Rectal smooth muscle tissue (tissue), 1 donor: ENCODE results near the gene WNT5B.
A peak's percentile ranks its signal among the peaks of the same experiment; 100 is the strongest.

ENCODE experiments used
- H3K27ac ChIP-seq: one replicate; pipeline ENCODE4 v1.7.0; 2013; ENCODE audit warnings: low read depth, low read length, inconsistent platforms
- H3K27me3 ChIP-seq: one replicate; pipeline ENCODE4 v1.7.0; 2013; ENCODE audit warnings: low read length; ENCODE audit not compliant: control insufficient read depth, insufficient read depth
- H3K36me3 ChIP-seq: one replicate; pipeline ENCODE4 v1.7.0; 2013; ENCODE audit warnings: low read length; ENCODE audit not compliant: control insufficient read depth, insufficient read depth
- H3K4me1 ChIP-seq: one replicate; pipeline ENCODE4 v1.7.0; 2013; ENCODE audit warnings: low read length; ENCODE audit not compliant: control insufficient read depth, insufficient read depth
- H3K4me3 ChIP-seq: one replicate; pipeline ENCODE4 v1.7.0; 2013; ENCODE audit warnings: low read length
- H3K9ac ChIP-seq: one replicate; pipeline ENCODE4 v1.7.0; 2013; ENCODE audit warnings: low read length

WNT5B gene

DNA sequence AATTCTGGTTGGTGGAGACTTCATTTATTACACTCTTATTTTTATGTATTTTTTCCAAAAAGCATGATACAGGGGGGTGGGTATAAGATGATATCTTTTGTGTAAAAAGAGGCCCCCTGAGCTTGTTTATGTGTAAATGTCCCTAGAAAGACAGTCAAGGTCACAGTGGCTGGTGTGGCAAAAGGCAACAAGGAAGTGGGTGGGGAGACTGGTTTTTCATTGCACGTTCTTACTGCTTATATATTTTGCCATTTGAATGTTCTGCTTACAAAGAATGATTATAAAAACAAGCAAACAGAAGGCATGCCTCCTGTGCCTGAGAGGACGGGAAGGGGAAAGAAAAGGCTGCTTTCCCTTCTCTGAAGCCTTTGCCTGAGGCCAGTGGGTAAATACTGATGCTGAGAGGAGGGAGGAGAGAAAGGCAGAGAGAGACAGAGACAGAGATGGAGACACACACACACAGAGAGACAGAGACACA lies 37.7 kb downstream of the WNT5B start:
- H3K4me3 ChIP-seq = no peak overlapping the region
- H3K27ac ChIP-seq = no peak overlapping the region
- no peaks in the 10 kb centered on the region for H3K36me3 ChIP-seq
- H3K9ac ChIP-seq = no peak overlapping the region
- no peaks in the 10 kb centered on the region for H3K27me3 ChIP-seq
- H3K4me1 ChIP-seq = no peaks in the 10 kb centered on the region

- Histone ChIP-seq H3K27me3 (no peaks in the 10 kb centered on the region), H3K36me3 (no peaks in the 10 kb centered on the region), H3K4me1 (no peaks in the 10 kb centered on the region), H3K9ac (no peak overlapping the region), H3K4me3 (no peak overlapping the region), H3K27ac (no peak overlapping the region)
Observed at GRCh38 chr12:1668833-1669543, 40.0 kb downstream of the WNT5B start.

- H3K4me3 ChIP-seq = no peak overlapping the region
- no peaks in the 10 kb centered on the region for H3K4me1 ChIP-seq
- no peaks in the 10 kb centered on the region for H3K27me3 ChIP-seq
- H3K9ac ChIP-seq = no peak overlapping the region
- H3K36me3 ChIP-seq = no peaks in the 10 kb centered on the region
- H3K27ac ChIP-seq = peak overlapping the region; percentile 22
Observed at GRCh38 chr12:1670358-1671268, 41.6 kb downstream of the WNT5B start.

DNA sequence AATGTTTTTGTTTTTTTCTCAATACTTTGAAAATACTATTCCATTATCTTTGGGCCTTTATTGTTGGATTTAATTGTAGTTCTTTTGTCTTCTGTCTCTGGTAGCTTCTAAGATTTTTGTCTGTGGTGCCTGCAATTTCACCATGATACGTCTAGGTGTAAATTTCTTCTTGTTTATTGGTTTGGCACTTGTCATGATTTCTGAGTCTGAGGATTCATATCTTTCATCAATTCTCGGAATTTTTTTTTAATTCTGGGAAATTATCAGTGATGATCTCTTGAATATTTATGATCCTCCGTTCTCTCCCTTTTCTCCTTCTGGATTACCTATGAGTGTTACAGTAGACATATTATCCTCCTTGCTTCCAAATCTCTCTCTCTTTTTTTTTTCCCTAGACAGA lies 47.0 kb downstream of the WNT5B start:
- no peaks in the 10 kb centered on the region for H3K36me3 ChIP-seq
- no peak overlapping the region for H3K4me3 ChIP-seq
- no peaks in the 10 kb centered on the region for H3K27me3 ChIP-seq
- no peak overlapping the region for H3K27ac ChIP-seq
- H3K4me1 ChIP-seq = no peaks in the 10 kb centered on the region
- no peak overlapping the region for H3K9ac ChIP-seq

- Histone ChIP-seq H3K36me3 (no peaks in the 10 kb centered on the region), H3K9ac (no peak overlapping the region), H3K4me3 (no peak overlapping the region), H3K27me3 (no peaks in the 10 kb centered on the region), H3K27ac (no peak overlapping the region), H3K4me1 (no peaks in the 10 kb centered on the region)
Observed at GRCh38 chr12:1680804-1681492, 51.9 kb downstream of the WNT5B start.

DNA sequence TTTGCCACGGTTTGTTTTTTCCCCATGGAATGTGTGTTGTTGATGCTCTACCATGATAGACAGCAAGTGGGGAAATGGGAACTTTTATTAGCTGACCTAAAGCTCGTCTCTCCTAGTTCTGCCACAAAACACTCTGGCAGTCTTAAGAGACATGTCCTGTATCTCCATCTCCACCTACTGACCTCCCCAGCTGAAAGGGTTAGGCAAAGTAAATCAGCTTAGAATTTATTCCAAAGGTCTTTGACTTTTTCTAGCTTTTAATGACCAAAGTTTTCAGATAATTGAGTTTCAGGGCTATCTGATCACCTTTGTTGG lies 52.4 kb downstream of the WNT5B start:
- H3K27ac ChIP-seq = no peak overlapping the region
- no peaks in the 10 kb centered on the region for H3K27me3 ChIP-seq
- no peak overlapping the region for H3K4me3 ChIP-seq
- no peaks in the 10 kb centered on the region for H3K36me3 ChIP-seq
- H3K9ac ChIP-seq = no peak overlapping the region
- no peaks in the 10 kb centered on the region for H3K4me1 ChIP-seq

DNA sequence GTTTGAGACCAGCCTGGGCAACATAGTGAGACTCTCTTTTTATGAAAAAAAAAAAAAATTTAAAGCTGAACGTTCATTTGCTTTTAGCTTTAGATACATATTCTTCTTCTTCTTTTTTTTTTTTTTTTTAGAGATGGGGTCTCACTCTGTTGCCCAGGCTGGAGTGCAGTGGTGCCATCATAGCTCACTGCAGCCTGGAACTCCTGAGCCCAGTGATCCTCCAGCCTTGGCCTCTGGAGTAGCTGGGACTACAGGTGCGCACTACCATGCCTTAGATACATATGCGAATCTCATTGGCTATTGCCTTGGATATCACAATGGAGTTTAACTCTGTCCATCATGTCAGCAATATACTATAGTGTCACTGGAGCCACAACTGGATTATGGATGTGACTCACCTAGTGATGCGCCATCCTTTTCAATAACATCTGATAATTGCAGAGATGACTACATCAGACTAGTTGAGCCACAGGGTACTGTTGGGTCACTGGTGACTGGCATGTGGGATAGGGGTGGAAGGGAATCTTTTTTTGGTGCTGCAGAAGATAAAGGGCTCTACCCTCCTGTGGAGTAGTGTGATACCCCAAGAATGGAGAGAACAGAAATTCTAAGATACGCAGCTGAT lies 59.2 kb downstream of the WNT5B start:
- H3K9ac ChIP-seq = no peak overlapping the region
- H3K27me3 ChIP-seq = no peaks in the 10 kb centered on the region
- H3K36me3 ChIP-seq = no peaks in the 10 kb centered on the region
- H3K4me1 ChIP-seq = peaks cover 6% of the 10 kb centered on the region
- no peak overlapping the region for H3K27ac ChIP-seq
- no peak overlapping the region for H3K4me3 ChIP-seq

- Histone ChIP-seq H3K4me3 (peak within 1 kb of the TSS; percentile 92), H3K9ac (peak within 1 kb of the TSS; percentile 73), H3K4me1 (peaks cover 6% of the 10 kb centered on the region), H3K36me3 (no peaks in the 10 kb centered on the region), H3K27ac (peak within 1 kb of the TSS; percentile 93), H3K27me3 (no peaks in the 10 kb centered on the region)
Observed at GRCh38 chr12:1690578-1691122, 61.6 kb downstream of the WNT5B start, which contains the start of gene ADIPOR2. TSS of gene ADIPOR2 (plus strand) at chr12:1691070. CDS start at chr12:1754344, 63,274 bp downstream.

DNA sequence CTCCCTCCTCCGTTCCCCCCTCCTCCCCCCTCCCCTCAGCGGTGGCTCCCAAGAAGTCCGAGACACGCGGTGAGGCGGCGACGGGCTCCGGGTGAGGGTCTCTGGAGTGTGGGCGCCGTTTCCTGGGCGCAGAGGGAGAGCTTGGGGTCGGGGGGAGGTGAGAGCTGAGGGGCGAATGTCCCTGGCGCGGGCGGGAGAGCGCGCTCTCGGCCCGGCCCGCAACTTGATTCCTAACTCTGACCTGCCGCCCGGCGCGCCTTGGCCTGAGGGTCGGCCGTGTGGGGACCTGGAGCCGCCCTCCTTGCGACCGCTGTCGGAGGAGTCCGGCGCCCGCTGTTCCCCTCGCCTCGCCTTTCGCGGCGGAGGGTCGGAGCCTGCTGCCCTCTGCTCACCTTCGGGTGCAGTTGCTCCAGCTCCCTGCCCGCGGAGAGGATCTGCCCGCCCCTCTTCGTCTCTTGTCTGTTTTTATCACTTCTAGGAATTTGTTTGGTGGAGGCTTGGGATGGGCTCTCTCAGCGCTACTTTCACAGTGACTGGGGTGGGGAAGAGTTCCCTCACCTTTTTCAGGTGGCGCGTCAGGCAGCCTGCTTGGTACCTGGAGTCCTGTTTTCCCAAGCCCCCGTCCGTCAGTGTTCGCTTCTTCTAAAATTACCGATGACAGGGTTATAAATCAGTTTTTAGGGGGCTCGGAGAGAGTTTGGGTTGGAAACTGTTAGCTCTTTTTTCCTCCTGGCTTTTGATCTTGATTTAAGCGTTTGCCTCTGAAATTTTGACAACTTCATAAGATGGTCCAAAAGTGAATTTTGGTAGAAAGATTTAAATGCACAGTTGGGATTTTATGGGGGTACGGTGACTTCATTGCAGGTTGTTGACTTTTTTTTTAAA lies 62.3 kb downstream of the WNT5B start:
- peak overlapping the region; percentile 92 for H3K4me3 ChIP-seq
- H3K4me1 ChIP-seq = peaks cover 6% of the 10 kb centered on the region
- H3K36me3 ChIP-seq = no peaks in the 10 kb centered on the region
- H3K27me3 ChIP-seq = no peaks in the 10 kb centered on the region
- H3K9ac ChIP-seq = peak overlapping the region; percentile 73
- H3K27ac ChIP-seq = peak overlapping the region; percentile 93

- peak overlapping the region; percentile 92 for H3K4me3 ChIP-seq
- peaks cover 6% of the 10 kb centered on the region for H3K4me1 ChIP-seq
- H3K27me3 ChIP-seq = no peaks in the 10 kb centered on the region
- no peak overlapping the region for H3K27ac ChIP-seq
- H3K36me3 ChIP-seq = no peaks in the 10 kb centered on the region
- no peak overlapping the region for H3K9ac ChIP-seq
Observed at GRCh38 chr12:1692226-1692625, 63.2 kb downstream of the WNT5B start.

- Histone ChIP-seq H3K4me3 (no peak overlapping the region), H3K36me3 (no peaks in the 10 kb centered on the region), H3K4me1 (peaks cover 6% of the 10 kb centered on the region), H3K27me3 (no peaks in the 10 kb centered on the region), H3K27ac (no peak overlapping the region), H3K9ac (no peak overlapping the region)
Observed at GRCh38 chr12:1692895-1693610, 64.0 kb downstream of the WNT5B start.
